Measurements from ENCODE around the gene USP34.

The USP34 gene

GRCh38 chr2:61165946-61166345, 304.9 kb downstream of the USP34 start:
- no peak for TF ChIP-seq CTCF (IDR thresholded peaks at IDR 0.05)

GRCh38 chr2:61162721-61163120, 308.2 kb downstream of the USP34 start:
- TF ChIP-seq CTCF (IDR thresholded peaks at IDR 0.05): no peak

GRCh38 chr2:61161888-61162287, 309.0 kb downstream of the USP34 start, which contains the start of gene C2orf74:
TSS of gene C2orf74 (plus strand) at chr2:61162188. CDS start at chr2:61162515, 327 bp downstream.
- TF ChIP-seq CTCF (IDR thresholded peaks at IDR 0.05): no peak

- TF ChIP-seq CTCF (IDR thresholded peaks at IDR 0.05): no peak
Measured at GRCh38 chr2:61158356-61158955, 312.4 kb downstream of the USP34 start.

GRCh38 chr2:61157371-61158003, 313.4 kb downstream of the USP34 start:
- TF ChIP-seq CTCF (IDR thresholded peaks at IDR 0.05): no peak

- TF ChIP-seq CTCF (IDR thresholded peaks at IDR 0.05): no peak
Measured at GRCh38 chr2:61151436-61151835, 319.5 kb downstream of the USP34 start.

- no peak for TF ChIP-seq CTCF (IDR thresholded peaks at IDR 0.05)
Measured at GRCh38 chr2:61149074-61149473, 321.8 kb downstream of the USP34 start.

Data from LNCAP (cell line).